Stimulated activated CD8-positive, alpha-beta memory T cell treated with anti-CD3 and anti-CD28 coated beads, Interleukin-15, amount 100 ng/mL, for 48 hours (primary cell): ENCODE data around the gene SLC36A4.
"Not testable (repeated sequence)": the region's sequence is repeated elsewhere in the genome, so short reads cannot be mapped to it uniquely, and the experiment has no call there.

Source experiments
- DNase-seq, 2 donors: peaks; one replicate each; pipeline ENCODE4 v3.0.0-alpha.2; 2020; ENCODE audit warnings: low read depth in 2 of 2

The SLC36A4 gene

GRCh38 chr11:93122535-93123235 lies 75.1 kb downstream of the SLC36A4 start:
- no peak for DNase-seq

- DNase-seq: no peak
Measured at GRCh38 chr11:93118276-93118675, 79.5 kb downstream of the SLC36A4 start.

- no peak for DNase-seq
Measured at GRCh38 chr11:93117565-93117964, 80.2 kb downstream of the SLC36A4 start.

- no peak for DNase-seq
Measured at GRCh38 chr11:93116641-93117441, 81.0 kb downstream of the SLC36A4 start.

GRCh38 chr11:93114304-93114703 lies 83.5 kb downstream of the SLC36A4 start:
- DNase-seq: no peak

- no peak for DNase-seq
Measured at GRCh38 chr11:93113824-93114223, 84.0 kb downstream of the SLC36A4 start.

GRCh38 chr11:93111147-93111546 lies 86.6 kb downstream of the SLC36A4 start:
- DNase-seq: not testable (repeated sequence)

- DNase-seq: no peak
Measured at GRCh38 chr11:93100211-93100610, 97.6 kb downstream of the SLC36A4 start.

GRCh38 chr11:93099806-93100205 lies 98.0 kb downstream of the SLC36A4 start:
- no peak for DNase-seq
